IPS DF 6.9 (cell line): ENCODE measurements around the gene OTOF.
A peak's percentile ranks its signal among the peaks of the same experiment; 100 is the strongest.
"Not testable (repeated sequence)": the region's sequence is repeated elsewhere in the genome, so short reads cannot be mapped to it uniquely, and the experiment has no call there.

Source experiments
- DNase-seq: peaks from one replicate; pipeline ENCODE4 v3.0.0-alpha.2; 2013; ENCODE audit warnings: low read depth, low spot score
- H3K27ac ChIP-seq: one replicate; pipeline ENCODE4 v1.5.1; 2013; ENCODE audit warnings: low read length, control low read depth
- H3K27me3 ChIP-seq: 2 replicates; pipeline ENCODE4 v1.6.1; 2013; ENCODE audit warnings: mild to moderate bottlenecking, low read length; ENCODE audit not compliant: control insufficient read depth, insufficient read depth
- H3K36me3 ChIP-seq: 2 replicates; pipeline ENCODE4 v1.6.1; 2013; ENCODE audit warnings: low read length; ENCODE audit not compliant: control insufficient read depth, insufficient read depth
- H3K4me1 ChIP-seq: 2 replicates; pipeline ENCODE4 v1.6.1; 2013; ENCODE audit warnings: low read length; ENCODE audit not compliant: control insufficient read depth, insufficient read depth
- H3K4me3 ChIP-seq: 2 replicates; pipeline ENCODE4 v1.5.1; 2013; ENCODE audit warnings: mild to moderate bottlenecking, low read length
- H3K9me3 ChIP-seq: 2 replicates; pipeline ENCODE4 v1.6.1; 2013; ENCODE audit warnings: low read length, inconsistent platforms; ENCODE audit not compliant: control insufficient read depth, insufficient read depth
- WGBS: extraction: QIAGEN DNeasy Blood & Tissue Kit; methylation state at CpG from one replicate; pipeline ENCODE4 v1.1.7; 2013; ENCODE audit warnings: mixed read lengths, missing lambda C conversion rate; ENCODE audit not compliant: insufficient read length, insufficient coverage; 5-methylcytosine and 5-hydroxymethylcytosine counted together

The OTOF gene

GRCh38 chr2:26473796-26474195, 4.1 kb downstream of the OTOF start:
- no peak for DNase-seq
- no peak overlapping the region for H3K4me3 ChIP-seq
- no CpG with 5 or more reads among the region's 9 CpGs for WGBS
- H3K4me1 ChIP-seq = peaks cover 4% of the 10 kb centered on the region
- H3K36me3 ChIP-seq = no peaks in the 10 kb centered on the region
- no peak overlapping the region for H3K27ac ChIP-seq
- no peaks in the 10 kb centered on the region for H3K27me3 ChIP-seq
- no peaks in the 10 kb centered on the region for H3K9me3 ChIP-seq

- H3K4me1 ChIP-seq = peaks cover 4% of the 10 kb centered on the region
- H3K4me3 ChIP-seq = no peak overlapping the region
- DNase-seq = no peak
- WGBS = no CpG with 5 or more reads among the region's 34 CpGs
- H3K9me3 ChIP-seq = no peaks in the 10 kb centered on the region
- H3K27me3 ChIP-seq = no peaks in the 10 kb centered on the region
- H3K36me3 ChIP-seq = no peaks in the 10 kb centered on the region
- H3K27ac ChIP-seq = no peak overlapping the region
Measured at GRCh38 chr2:26472821-26473655, 4.9 kb downstream of the OTOF start.

GRCh38 chr2:26471766-26472706, 5.9 kb downstream of the OTOF start:
- Histone ChIP-seq H3K4me1 (peaks cover 2% of the 10 kb centered on the region), H3K36me3 (no peaks in the 10 kb centered on the region), H3K4me3 (no peak overlapping the region), H3K9me3 (no peaks in the 10 kb centered on the region), H3K27me3 (no peaks in the 10 kb centered on the region), H3K27ac (no peak overlapping the region)
- no CpG with 5 or more reads among the region's 25 CpGs for WGBS
- DNase-seq = no peak

DNA sequence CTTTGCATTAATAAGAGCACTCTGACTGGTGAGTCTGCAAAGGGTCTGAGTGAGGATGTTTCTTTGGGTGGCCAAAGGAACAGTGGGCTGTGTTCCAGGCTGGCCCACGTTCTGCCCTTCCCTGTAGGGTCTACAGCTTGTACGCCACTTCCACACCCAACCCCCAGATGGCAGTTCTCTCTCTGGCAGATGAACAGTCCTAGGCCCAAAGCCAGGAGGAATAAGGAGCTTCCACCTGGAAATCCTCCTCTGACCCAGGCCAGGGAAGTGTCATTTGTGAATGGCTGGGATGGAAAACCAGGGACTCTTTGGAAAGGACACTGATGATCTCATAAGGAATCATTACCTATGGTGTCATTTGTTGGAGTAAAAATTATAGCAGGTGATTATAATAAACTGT, 6.6 kb downstream of the OTOF start:
- Histone ChIP-seq H3K27me3 (no peaks in the 10 kb centered on the region), H3K27ac (no peak overlapping the region), H3K36me3 (no peaks in the 10 kb centered on the region), H3K4me1 (peaks cover 2% of the 10 kb centered on the region; the same call in 1 of the 2 replicates), H3K9me3 (no peaks in the 10 kb centered on the region), H3K4me3 (no peak overlapping the region)
- DNase-seq = no peak
- WGBS = no CpG with 5 or more reads among the region's 2 CpGs

- no CpG with 5 or more reads among the region's 9 CpGs for WGBS
- no peak for DNase-seq
- Histone ChIP-seq H3K4me1 (peaks cover 2% of the 10 kb centered on the region; the same call in 1 of the 2 replicates), H3K4me3 (no peak overlapping the region), H3K36me3 (no peaks in the 10 kb centered on the region), H3K27ac (no peak overlapping the region), H3K27me3 (no peaks in the 10 kb centered on the region), H3K9me3 (no peaks in the 10 kb centered on the region)
Measured at GRCh38 chr2:26470601-26471260, 7.2 kb downstream of the OTOF start.

- WGBS = no CpG with 5 or more reads among the region's 7 CpGs
- no peaks in the 10 kb centered on the region for H3K36me3 ChIP-seq
- no peaks in the 10 kb centered on the region for H3K9me3 ChIP-seq
- H3K4me3 ChIP-seq = no peak overlapping the region
- peaks cover 2% of the 10 kb centered on the region; the same call in 1 of the 2 replicates for H3K4me1 ChIP-seq
- no peak overlapping the region for H3K27ac ChIP-seq
- DNase-seq = no peak
- H3K27me3 ChIP-seq = no peaks in the 10 kb centered on the region
Measured at GRCh38 chr2:26469955-26470354, 8.0 kb downstream of the OTOF start.

DNA sequence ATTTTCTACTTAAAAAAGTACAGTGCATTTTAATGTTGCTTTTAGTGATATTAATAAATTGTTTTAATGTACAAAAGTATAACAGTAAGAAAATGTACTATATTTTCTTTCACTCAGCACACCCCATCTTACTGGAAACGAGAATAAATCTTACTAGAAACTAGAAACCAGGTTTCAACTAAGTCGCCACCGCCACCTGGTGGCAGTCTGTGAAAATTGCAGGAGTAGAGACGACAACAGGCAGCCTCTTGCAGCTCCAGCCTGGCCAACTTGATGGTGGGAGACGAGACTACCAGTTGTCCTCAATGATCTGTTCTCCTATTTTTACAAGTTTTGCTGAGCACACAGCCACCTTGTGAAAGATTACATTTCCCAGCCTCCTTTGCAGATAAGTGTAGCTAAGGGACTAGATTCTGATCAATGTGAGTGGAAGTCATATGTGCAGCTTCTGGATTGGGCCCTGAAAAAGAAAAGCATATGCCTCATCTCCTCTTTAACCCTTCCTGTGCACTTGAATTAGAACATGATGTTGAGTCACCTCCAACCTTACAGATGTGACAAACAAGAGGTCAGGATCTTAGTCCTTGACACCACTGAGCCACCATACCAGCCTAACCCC, 8.7 kb downstream of the OTOF start:
- peak; percentile 71 for DNase-seq
- no CpG with 5 or more reads among the region's 5 CpGs for whole genome bisulfite sequencing
- H3K36me3 ChIP-seq = no peaks in the 10 kb centered on the region
- H3K4me1 ChIP-seq = peaks cover 2% of the 10 kb centered on the region; the same call in 1 of the 2 replicates
- H3K27me3 ChIP-seq = no peaks in the 10 kb centered on the region
- H3K9me3 ChIP-seq = no peaks in the 10 kb centered on the region
- H3K27ac ChIP-seq = no peak overlapping the region
- no peak overlapping the region for H3K4me3 ChIP-seq

DNA sequence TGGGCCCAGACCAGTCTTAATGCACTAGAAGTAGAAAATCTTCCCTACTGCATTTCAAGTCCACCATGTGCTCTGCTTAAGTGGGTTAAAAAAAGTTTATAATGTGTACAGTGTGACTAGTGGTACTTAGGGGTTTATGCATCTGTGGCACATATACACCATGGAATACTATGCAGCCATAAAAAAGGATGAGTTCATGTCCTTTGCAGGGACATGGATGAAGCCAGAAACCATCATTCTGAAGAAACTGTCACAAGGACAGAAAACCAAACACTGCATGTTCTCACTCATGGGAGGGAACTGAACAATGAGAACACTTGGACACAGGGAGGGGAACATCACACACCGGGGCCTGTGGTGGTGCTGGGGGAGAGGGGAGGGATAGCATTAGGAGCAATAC, 9.4 kb downstream of the OTOF start:
- not testable (repeated sequence) for H3K9me3 ChIP-seq, H3K27me3 ChIP-seq, H3K4me1 ChIP-seq, H3K36me3 ChIP-seq, DNase-seq, H3K4me3 ChIP-seq, H3K27ac ChIP-seq
- WGBS = no CpG with 5 or more reads among the region's 1 CpG

GRCh38 chr2:26466662-26467310, 11.1 kb downstream of the OTOF start:
- H3K4me3 ChIP-seq = no peak overlapping the region
- H3K36me3 ChIP-seq = no peaks in the 10 kb centered on the region
- H3K27me3 ChIP-seq = no peaks in the 10 kb centered on the region
- H3K9me3 ChIP-seq = no peaks in the 10 kb centered on the region
- no peak for DNase-seq
- no CpG with 5 or more reads among the region's 22 CpGs for WGBS
- H3K4me1 ChIP-seq = peaks cover 2% of the 10 kb centered on the region; the same call in 1 of the 2 replicates
- H3K27ac ChIP-seq = no peak overlapping the region
